ENCODE data around the gene GRXCR2. TPM values are rescaled to one million over a fixed set of nuclear protein-coding genes. Genes with fewer than 3 reads are reported as not detected.

The GRXCR2 gene, protein sequence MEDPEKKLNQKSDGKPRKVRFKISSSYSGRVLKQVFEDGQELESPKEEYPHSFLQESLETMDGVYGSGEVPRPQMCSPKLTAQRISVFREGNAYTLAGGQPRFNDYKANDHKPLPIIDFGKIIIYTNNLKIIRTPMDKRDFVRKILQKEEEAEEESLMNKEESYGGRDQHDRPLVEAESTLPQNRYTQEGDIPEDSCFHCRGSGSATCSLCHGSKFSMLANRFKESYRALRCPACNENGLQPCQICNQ
- total RNA-seq (2012; rRNA removed) = not detected in 2 replicates
- polyA plus RNA-seq (2012; rRNA removed) = not detected in 2 replicates
- polyA plus RNA-seq (2012; cell fraction: cytosol; rRNA removed) = not detected in 2 replicates
- not detected in 2 replicates for polyA plus RNA-seq (2012; cell fraction: nucleus; rRNA removed; ENCODE audit: low replicate concordance)
- Bru-seq, nascent RNA = percentile 1 among the genes with signal in this experiment
- BruChase-seq, experiment 1, labeled RNA remaining after a 6-hour chase = percentile 1 among the genes with signal in this experiment
- not detected for BruChase-seq, experiment 2, labeled RNA remaining after a 2-hour chase
- long read RNA-seq = 0 reads

DNA sequence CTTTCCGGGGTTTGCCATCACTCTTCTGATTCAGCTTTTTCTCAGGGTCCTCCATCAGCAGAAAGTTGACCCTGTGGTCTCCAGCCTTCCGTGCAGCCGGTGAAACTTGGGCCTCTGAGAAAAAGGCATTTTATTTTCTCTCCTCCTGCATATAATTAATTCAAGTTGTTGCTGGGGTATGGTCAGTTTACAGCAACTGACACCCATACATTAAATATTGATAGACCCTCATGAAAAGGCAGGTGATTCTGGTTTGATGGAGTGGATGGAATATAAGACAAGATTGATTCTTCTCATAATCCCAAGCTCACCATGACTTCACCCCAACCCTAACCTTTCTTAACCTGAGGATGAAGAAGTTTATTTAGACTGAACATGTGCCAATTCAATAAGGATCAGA is at the start of gene GRXCR2:
Gene GRXCR2 (minus strand): TSS at position 101 of the 400 bp plus-strand sequence. CDS start 46 bp downstream, at position 55.
- Histone ChIP-seq H4K20me1 (ENCODE audit: insufficient read depth, low read length) (no peaks in the 10 kb centered on the region), H3K4me1 (ENCODE audit: control insufficient read depth, insufficient read depth, low read length) (no peaks in the 10 kb centered on the region), H3K4ac (ENCODE audit: low read depth, low read length) (no peak within 1 kb of the TSS), H2BK20ac (ENCODE audit: low read depth, low read length) (no peak within 1 kb of the TSS), H3K23ac (ENCODE audit: low read depth, low read length) (no peak within 1 kb of the TSS), H4K8ac (ENCODE audit: low read depth in 2 of 2, low read length in 2 of 2) (no peak within 1 kb of the TSS), H3K14ac (replicated peaks; ENCODE audit: low read depth, low read length) (no peak within 1 kb of the TSS), H3K18ac (ENCODE audit: low read depth, low read length) (no peak within 1 kb of the TSS), H3K9me3 (ENCODE audit: control insufficient read depth, insufficient read depth, low read length) (no peaks in the 10 kb centered on the region), H2BK15ac (ENCODE audit: low read depth, low read length) (no peak within 1 kb of the TSS), H2AFZ (replicated peaks; ENCODE audit: low read length, poor library complexity) (no peak within 1 kb of the TSS), H4K5ac (ENCODE audit: low read depth, low read length) (no peak within 1 kb of the TSS), H2AK9ac (replicated peaks; ENCODE audit: low read depth, low read length, poor library complexity) (no peak within 1 kb of the TSS), H2BK5ac (ENCODE audit: low read depth, low read length, poor library complexity, severe bottlenecking) (no peak within 1 kb of the TSS), H3K9me1 (ENCODE audit: insufficient read depth, low read length) (no peaks in the 10 kb centered on the region), H3K27me3 (ENCODE audit: control insufficient read depth, insufficient read depth, low read length) (peaks cover 9% of the 10 kb centered on the region), H4K91ac (ENCODE audit: insufficient read depth, low read depth, low read length) (no peak within 1 kb of the TSS), H3K36me3 (ENCODE audit: control insufficient read depth, insufficient read depth, low read length) (no peaks in the 10 kb centered on the region), H3K4me3 (ENCODE audit: insufficient read depth, low read depth, low read length) (no peak within 1 kb of the TSS), H3K4me2 (ENCODE audit: low read depth, low read length) (no peak within 1 kb of the TSS), H3K27ac (ENCODE audit: insufficient read depth, low read length) (no peak within 1 kb of the TSS), H3K9ac (ENCODE audit: low read depth, low read length) (no peak within 1 kb of the TSS), H3K56ac (ENCODE audit: extremely low read depth, insufficient read depth, low read length) (no peak within 1 kb of the TSS), H2AK5ac (ENCODE audit: low read depth, low read length) (no peak within 1 kb of the TSS), H3K79me1 (ENCODE audit: low read depth in 1 of 2, low read length in 2 of 2) (no peaks in the 10 kb centered on the region), H2BK120ac (ENCODE audit: low read depth, low read length) (no peak within 1 kb of the TSS)
- ChIA-PET POLR2A (ENCODE audit: unreplicated experiment) (no interaction called here), CTCF (no interaction called here)
- in situ Hi-C loops (cut with MboI; ENCODE audit: low sequenced_read_pairs) (no loop called here), dilution Hi-C loops (cut with HindIII; ENCODE audit: low sequenced_read_pairs, unreplicated experiment) (no loop called here), intact Hi-C loops (cut with micrococcal nuclease) (no loop called here)
- no peak for TF ChIP-seq RAD21 (IDR thresholded peaks at IDR 0.05; ENCODE audit: low read length)
- TF ChIP-seq, protein P1, sequence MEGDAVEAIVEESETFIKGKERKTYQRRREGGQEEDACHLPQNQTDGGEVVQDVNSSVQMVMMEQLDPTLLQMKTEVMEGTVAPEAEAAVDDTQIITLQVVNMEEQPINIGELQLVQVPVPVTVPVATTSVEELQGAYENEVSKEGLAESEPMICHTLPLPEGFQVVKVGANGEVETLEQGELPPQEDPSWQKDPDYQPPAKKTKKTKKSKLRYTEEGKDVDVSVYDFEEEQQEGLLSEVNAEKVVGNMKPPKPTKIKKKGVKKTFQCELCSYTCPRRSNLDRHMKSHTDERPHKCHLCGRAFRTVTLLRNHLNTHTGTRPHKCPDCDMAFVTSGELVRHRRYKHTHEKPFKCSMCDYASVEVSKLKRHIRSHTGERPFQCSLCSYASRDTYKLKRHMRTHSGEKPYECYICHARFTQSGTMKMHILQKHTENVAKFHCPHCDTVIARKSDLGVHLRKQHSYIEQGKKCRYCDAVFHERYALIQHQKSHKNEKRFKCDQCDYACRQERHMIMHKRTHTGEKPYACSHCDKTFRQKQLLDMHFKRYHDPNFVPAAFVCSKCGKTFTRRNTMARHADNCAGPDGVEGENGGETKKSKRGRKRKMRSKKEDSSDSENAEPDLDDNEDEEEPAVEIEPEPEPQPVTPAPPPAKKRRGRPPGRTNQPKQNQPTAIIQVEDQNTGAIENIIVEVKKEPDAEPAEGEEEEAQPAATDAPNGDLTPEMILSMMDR (conservative IDR thresholded peaks at IDR 0.05; ENCODE audit: low read depth, low read length) = no peak
- TF ChIP-seq, protein P2, sequence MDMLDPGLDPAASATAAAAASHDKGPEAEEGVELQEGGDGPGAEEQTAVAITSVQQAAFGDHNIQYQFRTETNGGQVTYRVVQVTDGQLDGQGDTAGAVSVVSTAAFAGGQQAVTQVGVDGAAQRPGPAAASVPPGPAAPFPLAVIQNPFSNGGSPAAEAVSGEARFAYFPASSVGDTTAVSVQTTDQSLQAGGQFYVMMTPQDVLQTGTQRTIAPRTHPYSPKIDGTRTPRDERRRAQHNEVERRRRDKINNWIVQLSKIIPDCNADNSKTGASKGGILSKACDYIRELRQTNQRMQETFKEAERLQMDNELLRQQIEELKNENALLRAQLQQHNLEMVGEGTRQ (IDR thresholded peaks at IDR 0.05; ENCODE audit: low read depth, low read length) = no peak
- TF ChIP-seq MAFK (IDR thresholded peaks at IDR 0.05; ENCODE audit: low read depth, low read length) = no peak
- TF ChIP-seq, protein P3, sequence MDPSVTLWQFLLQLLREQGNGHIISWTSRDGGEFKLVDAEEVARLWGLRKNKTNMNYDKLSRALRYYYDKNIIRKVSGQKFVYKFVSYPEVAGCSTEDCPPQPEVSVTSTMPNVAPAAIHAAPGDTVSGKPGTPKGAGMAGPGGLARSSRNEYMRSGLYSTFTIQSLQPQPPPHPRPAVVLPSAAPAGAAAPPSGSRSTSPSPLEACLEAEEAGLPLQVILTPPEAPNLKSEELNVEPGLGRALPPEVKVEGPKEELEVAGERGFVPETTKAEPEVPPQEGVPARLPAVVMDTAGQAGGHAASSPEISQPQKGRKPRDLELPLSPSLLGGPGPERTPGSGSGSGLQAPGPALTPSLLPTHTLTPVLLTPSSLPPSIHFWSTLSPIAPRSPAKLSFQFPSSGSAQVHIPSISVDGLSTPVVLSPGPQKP (IDR thresholded peaks at IDR 0.05; ENCODE audit: borderline replicate concordance, low read depth, low read length) = no peak
- TF ChIP-seq MAZ (IDR thresholded peaks at IDR 0.05; ENCODE audit: borderline replicate concordance, low read depth, low read length) = no peak
- no peak for TF ChIP-seq SMC3 (IDR thresholded peaks at IDR 0.05; ENCODE audit: low read depth, low read length)
- no peak for TF ChIP-seq CEBPB (IDR thresholded peaks at IDR 0.05; ENCODE audit: low read depth, low read length)
- WGBS, 2 experiments (ENCODE audit: extremely low coverage in 2 of 2, insufficient read length in 1 of 2) = no CpG with 5 or more reads among the region's 3 CpGs
- no peak for DNase-seq
- no TSS peak for BruUV-seq (replicated peaks)
- ATAC-seq (ENCODE audit: low read depth) = no peak
